Activated T-cell treated with anti-CD3 and anti-CD28 coated beads, Interleukin-2, amount 50 U/mL, for 48 hours (primary cell): ENCODE results near the gene C14orf39.

Source experiments
- DNase-seq, 2 experiments: peaks; one replicate each; pipeline ENCODE4 v3.0.0-alpha.2; 2020

Gene C14orf39, protein sequence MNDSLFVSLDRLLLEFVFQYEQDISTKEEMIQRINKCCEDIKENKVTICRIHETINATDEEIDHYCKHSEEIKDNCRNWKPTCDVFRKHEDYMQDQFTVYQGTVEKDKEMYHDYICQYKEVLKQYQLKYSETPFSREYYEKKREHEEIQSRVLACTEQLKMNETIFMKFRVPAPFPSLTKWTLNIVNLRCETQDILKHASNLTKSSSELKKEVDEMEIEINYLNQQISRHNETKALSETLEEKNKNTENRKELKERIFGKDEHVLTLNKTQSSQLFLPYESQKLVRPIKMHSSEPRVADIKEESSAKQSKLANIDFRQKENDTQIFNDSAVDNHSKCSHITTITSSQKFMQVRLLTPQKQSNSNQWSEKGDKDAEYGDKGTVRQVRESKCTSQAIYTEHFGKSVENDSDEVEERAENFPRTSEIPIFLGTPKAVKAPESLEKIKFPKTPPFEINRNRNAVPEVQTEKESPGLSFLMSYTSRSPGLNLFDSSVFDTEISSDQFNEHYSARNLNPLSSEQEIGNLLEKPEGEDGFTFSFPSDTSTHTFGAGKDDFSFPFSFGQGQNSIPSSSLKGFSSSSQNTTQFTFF

DNA sequence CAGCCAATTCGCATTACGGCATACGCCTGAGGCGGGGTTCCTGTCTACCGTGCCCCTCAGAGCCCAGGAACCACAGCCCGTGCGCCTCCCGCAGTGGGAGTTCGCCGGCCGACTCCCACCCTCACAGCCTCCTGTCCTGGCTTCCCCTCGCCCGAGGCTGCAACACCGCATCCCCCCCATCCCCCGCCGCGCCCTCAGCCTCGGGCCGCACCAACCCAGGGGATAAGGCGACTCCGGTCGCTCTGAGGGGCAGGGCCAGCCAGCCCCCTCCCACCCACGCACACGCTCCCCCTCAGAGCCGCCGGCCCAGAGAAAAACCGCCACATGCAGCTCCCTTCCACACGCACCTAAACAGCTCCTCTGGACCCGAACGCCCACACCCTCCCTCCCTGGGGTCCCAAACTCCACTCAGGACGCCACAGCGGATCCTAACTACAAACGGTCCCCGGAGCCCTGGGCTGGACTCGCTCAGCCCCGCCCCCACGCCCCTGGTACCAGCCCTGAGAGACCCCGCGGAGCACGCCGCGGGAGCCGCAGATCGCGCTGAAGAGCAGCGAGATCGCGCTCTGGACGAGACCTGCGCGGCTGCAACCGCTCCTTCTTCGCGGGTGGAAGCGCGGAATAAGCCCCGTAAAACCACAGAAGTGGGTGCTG, at the start of gene C14orf39:
Gene C14orf39 (minus strand): TSS at position 466 of the 654 bp plus-strand sequence. CDS start 985 bp downstream, outside the sequence.
- peak; percentile 40 to 51 for DNase-seq

DNA sequence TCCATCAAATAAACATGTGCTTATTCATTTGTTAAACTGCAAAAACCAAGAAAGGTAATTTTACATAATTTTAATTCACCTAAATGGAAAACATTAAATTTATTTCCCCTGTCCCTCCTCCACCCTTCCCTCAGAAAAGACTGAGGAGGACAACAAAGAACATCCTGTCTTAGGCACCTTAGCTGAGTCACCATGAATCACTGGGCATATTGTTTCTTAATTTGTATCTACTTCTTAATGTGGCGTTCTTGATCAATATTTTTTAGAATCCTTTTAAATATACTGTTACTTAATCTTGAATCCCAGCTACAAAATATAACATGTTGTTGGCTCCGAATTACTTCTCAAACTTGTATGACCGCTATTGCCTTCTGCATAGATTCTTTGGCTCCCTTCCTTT, 46.6 kb upstream of the C14orf39 start:
- no peak for DNase-seq

DNA sequence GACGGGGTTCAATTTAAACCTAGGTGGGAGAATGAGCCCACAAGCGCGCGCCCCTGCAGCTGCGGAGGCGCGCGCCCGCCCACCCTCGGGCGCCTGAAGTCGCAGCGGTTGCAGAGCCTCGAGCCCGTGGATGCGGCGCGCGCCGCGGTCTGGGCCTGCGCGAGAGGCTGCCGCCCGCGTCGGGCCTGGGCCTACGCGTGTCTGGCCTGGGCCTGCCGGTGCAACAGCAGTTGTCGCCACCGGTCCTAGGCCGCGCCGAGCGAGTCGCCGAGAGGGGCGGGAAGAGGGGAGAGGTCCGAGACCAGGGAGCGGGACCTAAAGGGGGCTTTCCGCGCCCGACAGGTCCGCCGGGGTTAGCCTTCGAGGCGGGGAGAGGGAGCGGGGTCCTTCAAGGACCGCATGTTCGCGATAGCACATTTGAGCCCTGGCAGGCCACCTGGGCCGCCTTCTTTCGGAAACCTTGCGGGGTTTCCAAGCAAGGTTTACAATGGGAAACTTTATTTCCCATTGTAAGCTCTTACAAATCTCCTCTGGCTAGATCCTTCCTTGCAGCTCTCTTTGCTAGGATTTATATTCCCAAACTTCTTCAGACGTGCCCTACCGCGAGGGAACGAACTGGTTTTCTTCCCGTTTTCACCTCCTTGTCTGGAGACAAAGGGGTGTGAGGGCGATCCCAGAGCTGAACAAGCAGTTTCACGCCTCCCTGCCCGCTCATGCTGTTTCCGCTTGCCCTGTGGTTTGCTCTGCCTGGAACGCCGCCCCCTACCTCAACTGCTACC, 29.8 kb upstream of the C14orf39 start:
- DNase-seq, result peak in 1 of 2 experiments; percentile 34

DNA sequence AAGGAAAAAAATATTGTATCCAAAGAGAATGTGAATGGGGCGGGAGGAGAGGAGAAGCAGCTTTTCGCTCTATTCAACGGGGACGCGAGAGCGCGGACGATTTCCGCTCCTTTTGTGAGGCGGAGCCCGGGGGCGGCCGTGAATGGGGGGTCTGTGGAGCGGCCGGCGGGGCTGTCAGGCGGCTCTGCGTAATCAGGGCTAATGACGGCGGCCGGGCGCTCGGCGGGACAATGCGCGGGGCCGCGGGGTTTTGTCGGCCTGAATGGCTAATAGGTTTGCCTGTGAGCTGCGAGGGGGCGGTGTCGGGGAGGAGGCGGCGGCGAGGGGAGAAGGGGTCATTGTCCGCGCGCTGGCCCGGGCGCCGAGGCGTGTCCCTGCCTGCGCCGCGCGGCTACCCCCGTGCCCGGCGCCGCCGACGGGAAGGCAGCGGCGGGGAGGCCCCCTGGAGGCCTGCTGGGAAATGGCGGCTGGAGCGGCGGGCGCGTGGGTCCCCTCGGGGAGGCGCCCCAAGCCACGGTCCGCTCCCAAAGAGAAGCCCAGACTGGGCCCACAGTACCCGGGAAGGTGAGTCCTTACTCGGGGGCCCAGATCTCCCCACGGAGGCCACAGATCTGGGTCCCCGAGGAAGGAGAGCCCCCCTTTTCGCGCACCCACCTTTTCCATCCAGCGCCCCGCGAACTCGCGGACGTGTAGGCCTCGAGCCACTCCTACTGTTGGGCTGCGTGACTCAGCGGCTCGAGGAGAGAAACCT, 29.1 kb upstream of the C14orf39 start:
- DNase-seq, result peak; percentile 45 to 59

DNA sequence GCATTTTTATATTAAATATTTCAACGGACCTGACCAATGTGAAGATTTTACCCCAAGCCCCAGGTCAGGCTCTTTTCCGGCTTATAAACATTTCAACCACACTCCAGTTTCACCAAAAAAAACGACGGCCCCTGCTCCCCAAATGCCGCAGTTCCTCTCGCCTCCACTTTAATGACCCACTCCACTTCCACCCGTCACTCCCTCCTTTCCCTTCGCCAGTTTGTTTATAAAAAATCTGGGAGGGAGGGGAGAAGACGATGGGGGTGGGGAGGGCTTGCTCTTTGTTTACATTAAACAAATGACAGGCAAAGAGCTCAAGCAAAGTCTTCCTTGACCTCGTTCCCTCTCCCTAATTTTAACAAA, 28.5 kb upstream of the C14orf39 start:
- DNase-seq, result no peak

DNA sequence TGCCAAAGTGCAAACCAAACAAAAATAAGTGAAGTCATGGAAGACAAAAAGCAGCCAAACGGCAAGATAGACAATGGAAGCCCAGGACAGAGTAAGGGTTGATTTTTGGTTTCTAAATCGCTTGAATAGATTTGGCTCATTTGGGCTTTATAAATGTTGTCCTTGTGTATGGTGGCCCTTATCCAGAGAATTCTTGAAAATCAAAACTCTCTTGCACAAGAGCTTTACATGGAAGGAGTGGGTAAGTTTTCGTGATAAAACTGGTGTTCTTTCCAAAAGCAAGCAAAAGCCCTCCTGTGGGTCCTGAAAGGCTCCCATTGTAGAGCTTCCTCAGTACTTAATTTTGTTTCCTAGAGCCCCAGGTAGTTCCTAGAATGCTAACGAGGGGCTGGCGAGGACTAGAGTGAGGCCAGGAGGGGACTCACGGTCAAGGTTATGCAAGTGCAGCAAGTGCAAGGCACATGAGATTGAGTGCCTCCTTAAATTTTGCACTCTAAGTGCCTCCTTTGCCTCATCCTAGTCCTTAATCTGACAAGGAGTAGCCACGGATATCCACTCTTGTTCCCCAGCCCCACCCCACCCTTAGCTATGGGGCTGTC, 27.2 kb upstream of the C14orf39 start:
- DNase-seq, result no peak

DNA sequence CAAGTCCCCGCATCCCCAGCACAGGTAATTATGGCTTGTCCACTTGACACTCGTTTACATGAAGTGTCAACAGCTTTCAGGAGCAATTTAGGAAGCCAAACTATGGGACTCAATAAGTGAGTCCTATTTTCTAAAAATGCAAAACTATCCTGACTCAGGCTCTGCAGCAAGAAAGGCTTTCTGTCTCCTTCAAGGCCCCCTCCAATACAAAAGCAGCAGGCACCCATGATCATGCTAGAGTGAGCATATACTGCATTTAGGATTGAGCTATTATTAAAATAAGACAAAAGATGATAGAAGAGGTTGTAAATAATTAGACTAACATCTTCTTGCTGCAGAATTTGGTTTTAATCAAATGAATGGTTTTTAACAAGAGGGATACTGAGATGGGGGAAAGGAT, 26.3 kb upstream of the C14orf39 start:
- DNase-seq, result no peak

DNA sequence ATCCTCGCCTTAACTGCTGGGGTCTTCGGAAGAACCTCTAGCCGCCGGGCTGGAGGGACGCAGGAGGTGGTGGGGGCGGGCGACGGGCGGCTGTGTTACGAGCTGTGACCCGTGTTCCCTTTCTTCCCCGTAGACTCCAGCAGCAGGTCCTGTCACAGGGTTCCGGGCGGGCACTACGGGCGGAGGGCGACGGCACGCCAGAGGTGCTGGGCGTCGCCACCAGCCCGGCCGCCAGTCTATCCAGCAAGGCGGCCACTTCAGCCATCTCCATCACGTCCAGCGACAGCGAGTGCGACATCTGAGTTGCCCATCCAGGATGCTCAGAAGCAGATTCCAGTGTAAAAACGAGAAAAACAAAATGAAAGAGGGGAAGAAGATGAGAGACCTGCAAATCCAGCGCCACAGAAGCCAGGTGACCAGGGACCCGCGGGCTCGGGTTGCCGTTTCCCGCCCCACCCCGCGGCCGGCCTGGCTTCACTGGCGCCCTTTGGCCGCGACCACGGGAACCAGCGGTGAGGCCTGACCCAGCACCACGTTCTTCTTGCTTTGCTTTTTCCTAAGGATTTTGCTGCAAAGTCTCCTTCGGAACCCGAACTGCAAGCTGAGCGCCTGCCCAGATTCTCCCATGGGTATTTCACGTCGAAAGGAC, 25.2 kb upstream of the C14orf39 start:
- DNase-seq, result peak in 1 of 2 experiments; percentile 27

DNA sequence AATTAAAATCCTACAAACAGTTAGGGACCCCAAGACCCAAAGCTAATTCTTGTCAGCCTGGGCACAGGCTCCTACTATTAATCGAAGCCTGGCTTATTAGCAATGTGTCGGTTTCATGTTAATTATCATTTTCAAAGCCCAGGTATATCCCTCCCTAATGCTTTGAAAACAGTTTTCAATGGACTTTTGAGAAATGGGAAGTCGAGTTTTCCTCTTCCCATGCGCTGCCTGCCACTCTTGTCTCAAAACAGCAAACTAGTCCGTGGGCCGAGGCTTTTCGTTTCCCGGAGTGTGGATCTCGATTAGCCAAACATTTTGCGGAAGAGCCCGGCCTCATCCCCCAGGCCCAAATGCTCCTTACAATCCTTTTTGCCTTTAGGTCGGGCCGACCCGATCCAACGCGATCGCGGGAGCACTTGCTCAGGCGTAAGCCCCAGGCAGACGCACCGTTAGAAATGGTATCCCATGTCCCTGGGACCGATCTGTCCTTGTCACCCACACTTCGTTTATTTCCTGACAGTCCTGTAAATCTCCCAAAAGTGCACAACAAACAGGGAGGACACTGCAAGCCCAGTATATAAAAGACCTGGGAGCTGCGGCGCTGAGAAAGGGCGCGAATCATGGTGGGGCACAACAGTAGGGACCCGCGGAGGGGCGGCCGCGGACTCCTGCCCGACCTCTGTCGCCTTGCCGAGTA, 24.5 kb upstream of the C14orf39 start:
- DNase-seq, result peak in 1 of 2 experiments; percentile 24

DNA sequence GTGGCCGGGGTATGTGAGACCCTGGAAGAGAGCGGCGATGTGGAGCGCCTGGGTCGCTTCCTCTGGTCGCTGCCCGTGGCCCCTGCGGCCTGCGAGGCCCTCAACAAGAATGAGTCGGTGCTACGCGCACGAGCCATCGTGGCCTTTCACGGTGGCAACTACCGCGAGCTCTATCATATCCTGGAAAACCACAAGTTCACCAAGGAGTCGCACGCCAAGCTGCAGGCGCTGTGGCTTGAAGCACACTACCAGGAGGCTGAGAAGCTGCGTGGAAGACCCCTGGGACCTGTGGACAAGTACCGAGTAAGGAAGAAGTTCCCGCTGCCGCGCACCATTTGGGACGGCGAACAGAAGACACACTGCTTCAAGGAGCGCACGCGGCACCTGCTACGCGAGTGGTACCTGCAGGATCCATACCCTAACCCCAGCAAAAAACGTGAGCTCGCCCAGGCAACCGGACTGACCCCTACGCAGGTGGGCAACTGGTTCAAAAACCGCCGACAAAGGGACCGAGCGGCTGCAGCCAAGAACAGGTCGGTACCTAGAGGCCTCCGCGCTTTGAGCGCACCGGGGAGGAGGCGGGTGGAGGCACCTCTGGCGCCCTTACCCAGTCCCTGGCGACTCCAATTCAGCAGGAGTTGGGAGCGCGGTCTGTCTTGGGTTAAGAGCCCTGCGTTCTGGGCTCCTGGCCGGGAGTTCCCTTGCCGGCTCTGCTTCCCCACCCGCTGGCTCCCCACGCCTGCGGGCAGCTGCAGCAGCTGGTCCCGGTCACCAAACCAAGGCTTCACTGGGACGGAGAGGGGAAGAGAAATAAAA, 23.8 kb upstream of the C14orf39 start:
- peak; percentile 37 to 42 for DNase-seq

DNA sequence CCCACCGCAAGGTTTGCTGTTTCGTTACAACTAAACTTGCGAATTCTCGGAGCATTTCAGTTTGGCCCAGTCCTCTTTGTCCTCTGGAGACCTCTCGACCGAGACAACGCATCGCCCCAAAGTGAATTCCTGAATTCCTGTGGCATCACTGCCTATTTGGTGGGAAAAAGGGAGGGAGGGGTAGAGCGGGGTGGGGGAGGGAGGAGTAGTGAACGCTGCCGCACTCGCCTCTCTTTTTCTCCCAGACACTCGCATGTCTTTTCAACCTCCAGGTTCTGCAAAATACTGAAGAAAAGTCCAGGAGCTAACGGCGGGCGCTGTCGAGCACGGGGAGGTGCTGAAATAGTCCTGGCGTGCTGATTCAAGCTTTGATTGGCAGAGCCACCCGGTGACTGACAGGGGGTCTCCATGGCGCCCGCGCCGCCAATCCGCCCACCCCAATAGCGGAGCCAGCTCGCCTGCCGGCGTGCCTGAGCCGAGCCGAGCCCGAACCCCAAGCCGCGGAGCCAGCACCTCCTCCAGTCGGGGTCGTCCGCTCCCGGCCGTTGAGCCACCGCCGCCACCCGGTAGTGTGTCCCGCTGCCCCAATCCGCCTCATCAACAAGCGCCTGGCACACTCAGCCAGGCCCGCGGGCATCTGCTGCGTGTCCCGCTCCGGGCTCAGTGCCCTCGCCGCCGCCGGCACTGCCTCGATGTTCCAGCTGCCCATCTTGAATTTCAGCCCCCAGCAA, 23.0 kb upstream of the C14orf39 start, which contains the start of gene SIX6:
Gene SIX6 (plus strand): TSS at position 440 of the 731 bp plus-strand sequence. CDS start 253 bp downstream, at position 693.
- peak in 1 of 2 experiments; percentile 33 for DNase-seq

DNA sequence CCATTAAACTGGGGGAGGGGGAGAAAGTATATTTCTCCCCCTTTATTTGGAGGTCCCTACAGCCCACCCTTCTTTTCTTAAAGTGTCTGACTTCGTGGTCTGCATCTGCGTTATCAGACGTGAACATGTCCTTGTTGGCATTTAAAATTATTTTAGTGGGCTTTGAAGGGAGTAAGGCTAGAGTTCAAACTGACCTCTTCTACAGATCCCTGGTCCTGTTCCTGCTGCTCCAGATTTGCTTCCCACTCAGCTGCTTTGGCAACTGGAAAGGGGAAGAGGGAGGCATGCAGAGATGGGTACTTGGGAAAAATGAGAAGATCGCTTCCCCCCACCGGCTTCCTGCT, 22.5 kb upstream of the C14orf39 start:
- DNase-seq, result no peak

DNA sequence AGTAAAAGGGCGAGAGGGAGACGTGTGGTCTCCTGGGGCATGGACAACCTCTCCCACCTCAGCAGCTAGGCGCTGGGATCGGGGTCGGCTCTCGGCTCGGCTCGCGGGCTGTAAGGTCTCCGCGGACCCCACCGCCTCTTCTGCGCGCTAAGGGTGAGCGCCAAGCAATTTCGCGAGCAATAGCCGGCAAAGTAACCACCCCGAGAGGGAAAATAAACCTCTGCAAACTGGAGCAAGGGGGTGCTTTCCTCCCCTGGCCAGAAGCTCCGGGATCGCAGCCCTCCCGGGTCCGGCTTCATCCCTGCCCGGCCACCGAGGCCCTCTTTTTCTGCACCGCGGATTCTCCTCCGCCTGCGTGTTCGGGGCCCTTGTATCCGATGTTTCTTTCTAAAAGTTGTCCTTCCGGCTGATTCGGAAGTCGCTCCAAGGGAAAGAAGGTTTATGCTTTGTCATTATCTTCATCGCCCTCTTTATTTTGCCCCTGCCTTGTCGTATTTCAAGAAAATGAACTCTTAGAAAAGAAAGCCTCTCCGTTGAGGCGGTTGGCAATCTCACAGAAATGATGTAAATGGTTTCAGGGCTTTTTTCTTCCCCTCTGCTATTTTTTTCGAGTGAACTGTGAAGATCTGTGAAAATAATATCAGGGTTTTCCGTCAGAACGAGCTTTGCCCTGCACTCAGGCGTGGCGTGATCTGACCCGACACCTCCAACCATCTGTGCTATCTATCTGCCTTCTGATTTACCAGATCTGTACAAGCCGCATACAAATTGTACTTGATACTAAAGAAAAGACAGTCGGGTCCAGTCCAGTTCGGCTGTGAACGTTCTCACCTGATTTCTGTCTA, 21.3 kb upstream of the C14orf39 start:
- DNase-seq, result no peak

DNA sequence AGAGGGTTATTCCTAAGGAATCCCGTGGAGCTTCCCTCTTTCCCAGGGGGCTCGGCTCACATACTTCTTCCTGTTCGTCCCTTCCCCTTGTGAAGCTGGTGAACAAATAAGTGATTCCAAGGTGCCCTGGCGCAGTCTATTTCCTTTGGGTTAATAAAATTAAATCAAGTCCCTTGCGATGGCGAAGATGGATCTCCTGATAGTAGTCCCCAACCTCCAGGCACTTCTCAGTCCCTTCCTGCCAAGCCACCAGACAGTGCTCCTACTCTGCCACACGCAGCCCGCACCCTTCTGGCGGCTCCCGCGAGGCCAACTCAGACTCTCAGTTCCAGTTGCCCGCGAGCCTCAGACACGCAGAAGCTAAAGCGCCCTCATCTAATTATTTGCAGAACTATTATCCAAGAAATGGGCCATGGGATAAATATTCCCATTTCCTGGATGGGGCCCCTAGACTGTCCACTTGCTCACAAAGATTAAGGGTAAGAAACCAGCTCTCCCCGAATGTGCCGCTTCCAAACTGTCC, 20.7 kb upstream of the C14orf39 start:
- no peak for DNase-seq

DNA sequence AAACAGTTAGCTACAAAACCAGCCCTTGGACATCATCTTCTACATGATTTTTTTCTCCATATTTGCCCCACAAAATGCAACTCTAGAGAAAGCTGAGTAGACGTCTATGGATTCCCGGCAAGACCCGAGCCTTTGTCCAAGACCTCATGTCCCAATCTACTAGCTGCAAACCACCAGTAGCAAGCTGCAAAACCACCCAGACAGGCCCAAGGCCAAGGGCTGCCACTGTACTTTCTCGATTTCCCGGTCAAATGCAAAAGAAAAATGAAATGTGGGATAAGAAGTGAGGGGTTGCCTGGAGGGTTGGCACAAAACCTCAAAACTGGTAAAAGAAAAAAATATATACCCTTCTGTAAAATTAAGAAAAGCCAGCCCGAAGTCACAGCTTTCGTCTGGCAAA, 20.1 kb upstream of the C14orf39 start:
- DNase-seq, result no peak

DNA sequence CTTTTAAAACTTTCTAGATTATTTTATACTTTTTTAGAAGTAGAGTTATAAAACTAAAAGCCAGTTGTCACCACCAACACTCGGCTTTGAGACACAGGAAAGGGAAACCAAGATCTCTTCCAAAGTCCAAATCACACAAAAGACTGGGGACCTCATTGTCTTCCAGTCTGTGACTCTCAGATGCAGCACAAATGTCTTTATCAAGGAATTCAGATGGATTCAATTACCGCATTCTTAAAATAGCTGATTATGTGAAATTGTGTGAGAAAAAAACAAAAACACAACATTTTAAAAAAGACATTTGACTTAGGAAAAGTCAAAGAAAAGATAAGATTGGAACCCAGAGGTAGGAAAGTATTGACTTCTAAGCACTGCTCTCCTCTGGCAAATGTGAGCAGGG, 19.6 kb upstream of the C14orf39 start:
- DNase-seq, result no peak

DNA sequence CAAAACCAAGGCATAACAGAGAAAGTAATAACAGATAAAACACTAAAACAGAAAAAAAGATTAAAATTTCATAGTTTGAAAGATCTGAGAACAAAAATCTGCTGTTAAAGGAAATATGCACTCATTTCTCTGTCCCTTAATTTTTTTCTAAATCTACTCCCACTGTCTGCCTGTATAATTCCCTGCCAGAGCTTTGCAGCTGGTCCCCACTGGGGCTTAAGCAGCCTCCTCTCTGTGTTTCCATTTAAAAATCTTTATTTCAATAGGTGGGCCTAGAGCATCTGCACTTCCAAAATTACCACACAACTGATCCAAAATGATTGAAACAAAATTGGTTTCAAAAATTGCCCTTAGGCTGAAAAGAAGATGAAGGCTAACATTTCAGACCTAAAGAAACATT, 16.7 kb upstream of the C14orf39 start:
- DNase-seq, result no peak

DNA sequence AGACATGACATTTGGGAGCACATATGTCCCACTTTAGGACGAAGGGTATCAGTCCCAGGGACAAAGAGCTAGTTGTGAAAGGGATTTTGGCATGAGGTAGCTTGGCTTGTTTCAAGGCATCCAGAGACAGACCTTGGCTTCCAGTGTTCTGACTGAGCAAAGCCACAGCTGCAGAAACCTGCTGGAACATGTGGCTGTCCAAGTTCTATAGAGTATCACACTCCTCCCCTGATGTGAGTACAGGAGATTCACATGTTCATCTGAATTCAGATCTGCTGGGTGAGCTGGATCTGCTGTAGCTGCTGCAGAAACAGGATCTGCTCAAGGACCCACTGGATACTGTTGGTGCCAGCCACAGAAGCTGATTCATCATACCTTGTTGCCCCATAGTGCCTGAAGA, 10.1 kb upstream of the C14orf39 start:
- no peak for DNase-seq
